ENCODE results near the gene DEGS1.

Gene DEGS1

GRCh38 chr1:224213438-224214119, 30.5 kb downstream of the DEGS1 start:
- no peak for DNase-seq (ENCODE audit: low spot score)

DNA sequence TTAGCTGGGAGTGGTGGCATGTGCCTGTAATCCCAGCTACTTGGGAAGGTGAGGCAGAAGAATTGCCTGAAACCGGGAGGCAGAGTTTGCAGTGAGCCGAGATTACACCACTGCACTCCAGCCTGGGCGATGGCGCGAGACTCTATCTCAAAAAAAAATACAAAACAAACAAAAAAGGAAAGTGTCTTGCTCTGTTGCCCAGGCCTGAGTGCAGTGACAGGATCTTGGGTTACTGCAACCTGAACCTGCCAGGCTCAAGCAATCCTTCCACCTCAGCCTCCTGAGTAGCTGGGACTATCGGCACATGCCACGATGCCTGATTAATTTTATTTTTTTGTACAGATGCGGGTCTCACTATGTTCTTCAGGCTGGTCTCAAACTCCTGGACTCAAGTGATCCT, 33.3 kb downstream of the DEGS1 start:
- no peak for DNase-seq (ENCODE audit: low spot score)

- no peak for DNase-seq (ENCODE audit: low spot score)
These were observed 34.9 kb downstream of the DEGS1 start for GRCh38 chr1:224217655-224218623.

DNA sequence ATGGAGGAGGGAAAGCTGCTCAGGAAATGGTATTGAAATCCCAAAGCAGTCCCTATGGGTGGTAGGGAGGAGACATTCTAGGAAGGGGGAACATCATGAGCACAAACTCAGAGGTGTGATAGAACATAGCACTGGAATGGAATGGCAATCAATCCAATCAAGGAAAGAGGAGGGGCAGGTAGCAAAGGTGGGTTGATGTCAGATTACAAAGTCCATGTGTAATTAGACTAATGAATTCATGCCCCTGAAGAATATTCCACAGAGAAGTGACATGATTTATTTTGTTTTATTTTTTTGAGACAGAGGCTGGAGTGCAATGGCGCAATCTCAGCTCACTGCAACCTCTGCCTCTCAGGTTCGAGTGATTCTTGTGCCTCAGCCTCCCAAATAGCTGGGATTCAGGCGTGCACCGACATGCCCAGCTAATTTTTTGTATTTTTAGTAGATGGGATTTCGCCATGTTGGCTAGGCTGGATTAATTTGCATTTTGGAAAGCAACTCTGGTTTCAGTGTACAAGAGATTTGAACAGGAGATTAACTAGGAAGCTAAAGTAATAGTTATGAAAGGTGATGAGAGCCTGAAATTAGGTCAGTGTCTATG, 36.1 kb downstream of the DEGS1 start:
- DNase-seq (ENCODE audit: low spot score), result no peak

- no peak for DNase-seq (ENCODE audit: low spot score)
These were observed 36.6 kb downstream of the DEGS1 start for GRCh38 chr1:224219612-224220059.

- DNase-seq (ENCODE audit: low spot score), result no peak
These were observed 41.0 kb downstream of the DEGS1 start for GRCh38 chr1:224223819-224224714.

DNA sequence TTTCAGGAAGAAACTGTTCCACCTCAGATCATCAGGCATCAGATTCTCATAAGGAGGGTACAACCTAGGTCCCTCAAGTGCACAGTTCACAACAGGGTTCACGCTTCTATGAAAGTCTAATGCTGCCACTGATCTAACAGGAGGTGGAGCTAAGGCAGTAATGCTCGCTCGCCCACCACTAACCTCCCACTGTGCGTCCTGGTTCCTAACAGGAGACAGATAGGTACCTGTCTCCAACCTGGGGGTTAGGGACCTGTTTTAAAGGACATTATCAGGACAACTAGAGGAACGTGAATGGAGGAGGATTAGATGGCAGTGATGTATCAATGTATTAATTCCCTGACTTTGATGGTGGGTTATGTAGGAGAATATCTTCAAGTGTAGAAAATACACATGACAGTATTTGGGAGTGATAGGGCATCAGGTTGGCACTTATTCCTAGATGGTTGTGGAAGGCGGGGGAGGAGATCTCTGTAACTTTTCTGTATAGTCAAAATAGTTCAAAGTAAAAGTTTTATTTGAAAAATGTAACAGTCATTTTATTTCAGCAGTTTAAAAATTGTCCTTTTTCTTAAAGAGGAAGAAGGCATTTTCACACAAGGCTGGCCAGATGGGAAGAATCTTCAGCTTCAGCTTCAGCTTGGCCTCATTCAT, 43.9 kb downstream of the DEGS1 start:
- DNase-seq (ENCODE audit: low spot score), result no peak

GRCh38 chr1:224234017-224234416, 51.0 kb downstream of the DEGS1 start:
- no peak for DNase-seq (ENCODE audit: low spot score)

GRCh38 chr1:224235813-224236493, 52.9 kb downstream of the DEGS1 start:
- DNase-seq (ENCODE audit: low spot score), result no peak

- DNase-seq (ENCODE audit: low spot score), result no peak
These were observed 54.3 kb downstream of the DEGS1 start for GRCh38 chr1:224237119-224237881.

- no peak for DNase-seq (ENCODE audit: low spot score)
These were observed 55.2 kb downstream of the DEGS1 start for GRCh38 chr1:224238212-224238611.

GRCh38 chr1:224238756-224239155, 55.7 kb downstream of the DEGS1 start:
- DNase-seq (ENCODE audit: low spot score), result no peak

Data from CD4-positive, alpha-beta T cell treated with Interleukin-2 at 100 ng/mL for 4 hours (primary cell).